B cell (primary cell): Measurements from ENCODE around the gene DLGAP4. TPM values are rescaled to one million over a fixed set of nuclear protein-coding genes. Genes with fewer than 3 reads are reported as not detected.

Experiments used
- ATAC-seq: fragments of 200-7000 bp; cut with Tn5 transposase; one replicate; pipeline ENCODE4 v1.10.0; 2021; ENCODE audit warnings: low read depth, mild to moderate bottlenecking, moderate number of reproducible peaks, moderate library complexity
- CTCF ChIA-PET: fragments of 350-600 bp; sonication (Branson Sonifier 250); formaldehyde crosslinking; loops from one replicate; lab custom pipeline; 2021; ENCODE audit warnings: antibody characterized with exemption, inconsistent platforms; lab: Charles Lee
- POLR2A ChIA-PET: fragments of 350-600 bp; sonication (Branson Sonifier 250); formaldehyde crosslinking; loops from one replicate; lab custom pipeline; 2021; ENCODE audit warnings: antibody characterized with exemption; lab: Charles Lee
- DNase-seq: peaks from one replicate; pipeline ENCODE4 v3.0.0; 2013
- H2AFZ ChIP-seq: 2 replicates; pipeline ENCODE4 v1.6.1; 2012; ENCODE audit warnings: mild to moderate bottlenecking, low read depth, low read length; ENCODE audit not compliant: insufficient read depth, poor library complexity, severe bottlenecking
- H3K27ac ChIP-seq, 2 donors: 1 replicate in 1 of 2; 2 replicates in 1 of 2; pipeline ENCODE4 v1.5.1; 2012 to 2013; ENCODE audit warnings: low read length in 2 of 2, mild to moderate bottlenecking in 2 of 2, moderate library complexity in 1 of 2
- H3K27me3 ChIP-seq, 4 experiments: fragments of 200-600 bp in 1 of 4; sonication (generic) in 1 of 4; replicated peaks in 1 of 4; 1 replicate in 2 of 4; 2 replicates in 2 of 4; pipeline versions ENCODE4 v1.6.1 to v1.7.0; 2013 to 2016; ENCODE audit warnings: low read length in 3 of 4, mild to moderate bottlenecking in 2 of 4, mixed read lengths in 1 of 4, moderate library complexity in 1 of 4; ENCODE audit not compliant: insufficient read depth in 4 of 4, control insufficient read depth in 3 of 4; ENCODE audit errors: control extremely low read depth in 1 of 4
- H3K36me3 ChIP-seq, 2 experiments: replicated peaks in 1 of 2; 1 replicate in 1 of 2; 2 replicates in 1 of 2; pipeline versions ENCODE4 v1.6.1 to v1.7.1; 2013; ENCODE audit warnings: low read length in 1 of 2; ENCODE audit not compliant: insufficient read depth in 2 of 2, control insufficient read depth in 1 of 2; ENCODE audit errors: control extremely low read depth in 1 of 2, extremely low read depth in 1 of 2
- H3K4me1 ChIP-seq, 2 donors: fragments of 200-600 bp in 1 of 2; sonication (generic) in 1 of 2; 1 replicate in 1 of 2; 2 replicates in 1 of 2; pipeline versions ENCODE4 v1.5.1 to v1.6.1; 2013 to 2017; ENCODE audit warnings: low read length in 2 of 2; ENCODE audit not compliant: control insufficient read depth in 2 of 2, insufficient read depth in 2 of 2
- H3K4me2 ChIP-seq: replicated peaks from 2 replicates; pipeline ENCODE3; 2012; ENCODE audit warnings: mild to moderate bottlenecking, low read depth, low read length; ENCODE audit not compliant: poor library complexity, severe bottlenecking
- H3K4me3 ChIP-seq, 5 experiments: fragments of 200-600 bp in 1 of 5; sonication (generic) in 1 of 5; 1 replicate in 3 of 5; 2 replicates in 2 of 5; pipeline versions ENCODE4 v1.5.1 to v1.7.0; 2011 to 2016; ENCODE audit warnings: low read length in 4 of 5, mild to moderate bottlenecking in 4 of 5, low read depth in 2 of 5, control low read depth in 1 of 5, moderate library complexity in 1 of 5; ENCODE audit not compliant: insufficient read depth in 1 of 5; ENCODE audit errors: control extremely low read depth in 1 of 5, extremely low read depth in 1 of 5
- H3K79me2 ChIP-seq: fragments of 200-600 bp; sonication (generic); one replicate; pipeline ENCODE4 v1.6.0; 2016; ENCODE audit warnings: low read length; ENCODE audit not compliant: control insufficient read depth, insufficient read depth
- H3K9ac ChIP-seq: fragments of 200-600 bp; sonication (generic); 2 replicates; pipeline ENCODE4 v1.6.1; 2017; ENCODE audit warnings: mild to moderate bottlenecking, low read length, moderate library complexity
- H3K9me3 ChIP-seq, 3 donors: one replicate each; pipeline versions ENCODE4 v1.6.1 to v1.7.1; 2013; ENCODE audit warnings: low read length in 2 of 3; ENCODE audit not compliant: control insufficient read depth in 2 of 3, insufficient read depth in 1 of 3; ENCODE audit errors: control extremely low read depth in 1 of 3
- H4K20me1 ChIP-seq: 2 replicates; pipeline ENCODE4 v1.6.0; 2012; ENCODE audit warnings: mild to moderate bottlenecking, low read length; ENCODE audit not compliant: insufficient read depth, control insufficient read depth, poor library complexity, severe bottlenecking
- H3K27ac Mint-ChIP-seq: one replicate; pipeline ENCODE4 v1.8.0; 2021; ENCODE audit warnings: mixed read lengths
- H3K27me3 Mint-ChIP-seq: one replicate; pipeline ENCODE4 v1.8.0; 2021; ENCODE audit warnings: mixed read lengths
- H3K4me1 Mint-ChIP-seq: one replicate; pipeline ENCODE4 v1.8.0; 2021; ENCODE audit warnings: mixed read lengths
- H3K4me3 Mint-ChIP-seq: one replicate; pipeline ENCODE4 v1.8.0; 2021; ENCODE audit warnings: mixed read lengths
- H3K9me3 Mint-ChIP-seq: one replicate; pipeline ENCODE4 v1.8.0; 2022; ENCODE audit warnings: mixed read lengths; ENCODE audit not compliant: insufficient read depth
- CTCF ChIP-seq: fragments of 200-600 bp; IDR thresholded peaks from one replicate; pipeline ENCODE4 v1.8.0; 2022; ENCODE audit warnings: antibody characterized with exemption, mild to moderate bottlenecking
- EZH2 ChIP-seq: IDR thresholded peaks from 2 replicates; pipeline ENCODE4 v1.6.1; 2012; ENCODE audit warnings: borderline replicate concordance, low read depth, mild to moderate bottlenecking, moderate library complexity, low read length; ENCODE audit not compliant: insufficient read depth, poor library complexity, severe bottlenecking
- WGBS: methylation state at CpG from one replicate; pipeline ENCODE4 v1.1.5; 2013; ENCODE audit warnings: missing lambda C conversion rate; ENCODE audit not compliant: insufficient coverage; 5-methylcytosine and 5-hydroxymethylcytosine counted together
- intact Hi-C: fragments of 100-400 bp; cut with micrococcal nuclease; formaldehyde crosslinking; loops from one replicate; pipeline ENCODE4 v1.10.0; 2022
- polyA plus RNA-seq: library from polyadenylated mRNA; depleted of rRNA; stranded (reverse); fragments of >200 nt; gene quantifications from 2 replicates; pipeline ENCODE4 v1.2.3, GENCODE V29; 2012
- total RNA-seq, 2 donors: library from RNA; stranded (reverse); fragments of 120-200 nt in 1 of 2; gene quantifications; 1 replicate in 1 of 2; 2 replicates in 1 of 2; pipeline versions ENCODE4 v1.2.3 to v1.2.4, GENCODE V29; 2013 to 2022

DLGAP4 gene
- total and polyA plus RNA-seq, 2 donors (not counting 1 experiment from before 2014, with no cell fraction given), result 68.8 to 87.8 TPM

- no peak overlapping the region for H3K9ac ChIP-seq
- no peaks in the 10 kb centered on the region for H3K27me3 ChIP-seq
- CTCF ChIA-PET, result interaction anchor here (0.6 to 1.7 kb wide), 3 partner anchors 45 to 289 kb away, joined by 3 to 6 read pairs (median 3); no protein-coding TSS in a partner anchor
- POLR2A ChIA-PET, result no interaction called here
- DNase-seq (peak; percentile 40), ATAC-seq (no peak)
- H3K27me3 Mint-ChIP-seq, result no peaks in the 10 kb centered on the region
- H3K4me2 ChIP-seq, result peak overlapping the region; percentile 61
- no peaks in the 10 kb centered on the region for H3K9me3 Mint-ChIP-seq
- peak overlapping the region; percentile 27 to 64 for H3K27ac ChIP-seq
- H3K9me3 ChIP-seq, result peaks cover 0 to 3% (median 0%) of the 10 kb centered on the region in 3 donors
- peaks cover 28% of the 10 kb centered on the region for H4K20me1 ChIP-seq
- 83% methylated on average over 5 of the region's 12 CpGs for WGBS
- peak overlapping the region; percentile 72 for H3K27ac Mint-ChIP-seq
- no peak overlapping the region for H3K4me3 ChIP-seq
- H3K4me1 ChIP-seq, result peaks cover 85 to 90% of the 10 kb centered on the region in 2 donors
- H3K36me3 ChIP-seq, result peaks cover 0 to 2% of the 10 kb centered on the region in 2 experiments
- H2AFZ ChIP-seq, result no peak overlapping the region
- H3K79me2 ChIP-seq, result peaks cover 80% of the 10 kb centered on the region
- H3K4me1 Mint-ChIP-seq, result peaks cover 83% of the 10 kb centered on the region
- TF ChIP-seq EZH2, result no peak
- TF ChIP-seq CTCF, result no peak
- peak overlapping the region; percentile 57 for H3K4me3 Mint-ChIP-seq
- intact Hi-C loops, result loop anchor here (10.0 kb wide), 2 partner anchors 399 to 629 kb away; partner anchors contain the start of gene RBL1
Measured at GRCh38 chr20:36465109-36466080, 159.3 kb downstream of the DLGAP4 start.
